Umbilical cord (tissue), 2 donors: Measurements from ENCODE around the gene DOCK6. TPM values are rescaled to one million over a fixed set of nuclear protein-coding genes. Genes with fewer than 3 reads are reported as not detected.

Experiments
- DNase-seq: peaks from one replicate; pipeline ENCODE4 v3.0.0-alpha.2; 2015; ENCODE audit warnings: low spot score
- total RNA-seq: library from RNA; depleted of rRNA; stranded (reverse); fragments of >200 nt; gene quantifications from one replicate; pipeline ENCODE4 v1.2.3, GENCODE V29; 2014; ENCODE audit warnings: low replicate concordance; ENCODE audit not compliant: insufficient read depth

The DOCK6 gene
- total RNA-seq, 1 donor from 2014 or later = 14.2 TPM

DNA sequence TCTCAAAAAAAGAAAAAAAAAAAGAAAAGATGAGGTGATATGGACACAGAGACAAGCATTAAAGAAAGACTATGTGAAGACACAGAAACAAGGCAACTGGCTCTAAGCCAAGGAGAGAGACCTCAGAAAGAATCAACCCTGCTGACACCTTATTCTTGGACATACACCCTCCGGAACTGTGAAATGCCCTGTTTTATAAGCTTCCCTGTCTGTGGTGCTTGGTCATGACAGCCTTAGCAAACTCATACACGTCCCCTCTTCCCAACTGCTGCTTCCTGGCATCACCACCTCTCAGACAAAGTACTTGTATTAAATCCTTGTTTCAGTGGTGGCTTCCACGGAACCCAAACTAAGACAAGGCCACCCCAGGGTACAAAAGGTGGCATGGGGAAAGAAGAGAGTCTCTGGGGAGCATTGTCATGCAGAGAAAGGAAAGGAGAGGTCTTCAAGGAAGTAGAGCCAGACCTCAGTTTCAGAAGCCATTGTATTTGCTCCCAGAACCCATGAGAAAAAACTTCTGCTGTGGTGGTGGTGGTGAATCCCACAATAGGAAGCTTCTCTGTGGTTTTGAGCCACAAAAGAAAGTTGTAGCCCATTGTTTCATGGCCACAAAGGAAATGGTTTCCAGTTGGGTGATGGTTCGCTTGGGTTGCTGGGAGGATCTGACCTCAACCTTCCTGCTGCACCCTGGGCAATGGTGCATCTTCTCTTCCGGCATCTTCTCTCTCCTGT lies 17.3 kb upstream of the DOCK6 start:
- no peak for DNase-seq

DNA sequence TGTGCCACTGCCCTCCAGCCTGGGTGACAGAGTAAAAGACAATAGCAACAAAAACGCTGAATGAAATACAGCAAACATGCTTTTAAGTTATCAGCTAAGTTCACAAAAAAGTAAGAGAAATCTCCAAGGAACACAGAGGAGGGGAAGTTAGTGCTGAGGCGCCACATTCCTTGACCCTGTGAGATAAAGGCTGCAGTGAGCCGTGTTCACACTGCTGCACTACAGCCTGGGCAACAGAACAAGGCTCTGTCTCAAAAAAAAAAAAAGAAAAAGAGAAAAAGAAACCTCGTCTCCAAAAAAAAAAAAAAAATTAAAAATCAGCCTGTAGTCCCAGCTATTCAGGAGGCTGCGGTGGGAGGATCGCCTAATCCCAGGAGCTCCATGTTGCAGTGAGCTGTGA lies 16.3 kb upstream of the DOCK6 start:
- DNase-seq = no peak

DNA sequence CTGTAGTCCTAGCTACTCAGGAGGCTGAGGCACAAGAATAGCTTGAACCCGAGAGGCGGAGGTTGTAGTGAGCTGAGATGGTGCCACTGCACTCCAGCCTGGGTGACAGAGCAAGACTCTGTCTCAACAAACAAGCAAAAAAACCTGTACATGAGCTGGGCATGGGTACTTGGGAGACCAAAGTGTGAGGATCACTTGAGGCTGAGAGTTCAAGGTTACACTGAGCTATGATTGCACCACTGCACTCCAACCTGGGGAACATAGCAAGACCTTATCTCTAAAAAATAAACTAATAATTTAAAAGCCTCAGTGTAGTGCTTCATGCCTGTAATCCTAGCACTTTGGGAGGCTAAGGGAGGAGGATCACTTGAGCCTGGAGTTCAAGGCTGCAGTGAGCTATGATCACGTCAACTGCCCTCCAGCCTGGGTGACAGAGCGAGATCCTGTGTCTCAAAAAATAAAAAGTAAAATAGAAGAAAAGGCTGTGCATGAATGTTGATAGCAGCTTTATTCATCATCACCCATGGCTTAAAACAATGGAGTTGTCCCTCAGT lies 12.3 kb upstream of the DOCK6 start:
- no peak for DNase-seq

DNA sequence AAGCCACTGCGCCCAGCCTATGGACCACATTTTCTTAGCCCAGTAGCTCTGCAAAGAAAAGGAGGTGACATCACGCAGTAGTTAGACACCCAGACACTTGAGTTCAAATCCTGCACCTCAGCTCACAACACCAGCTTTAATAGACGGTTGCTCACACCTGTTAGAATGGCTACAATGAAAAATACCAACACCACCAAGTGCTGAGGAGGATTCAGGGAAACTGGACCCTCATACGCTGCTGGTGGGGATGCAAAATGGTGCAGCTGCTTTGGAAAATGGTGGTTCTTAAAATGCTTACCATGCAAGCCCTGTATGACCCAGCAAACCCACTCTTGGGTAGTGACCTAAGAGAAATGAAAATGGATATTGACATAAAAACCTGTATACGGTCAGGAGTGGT lies 11.7 kb upstream of the DOCK6 start:
- no peak for DNase-seq

DNA sequence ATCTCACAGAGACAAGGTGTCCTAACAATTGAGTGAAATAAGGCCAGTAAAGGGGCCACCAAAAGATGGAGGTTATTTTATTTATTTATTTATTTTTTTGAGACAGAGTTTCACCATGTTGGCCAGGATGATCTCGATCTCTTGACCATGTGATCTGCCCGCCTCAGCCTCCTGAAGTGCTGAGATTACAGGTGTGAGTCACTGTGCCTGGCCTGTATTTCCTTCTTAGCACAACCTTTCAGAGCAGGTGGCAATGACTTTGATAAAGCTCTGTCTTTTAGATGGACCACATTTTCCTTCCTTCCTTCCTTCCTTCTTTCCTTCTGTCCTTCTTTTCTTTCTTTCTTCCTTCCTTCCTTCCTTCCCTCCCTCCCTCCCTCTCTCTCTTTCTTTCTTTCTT lies 11.0 kb upstream of the DOCK6 start:
- DNase-seq = no peak

DNA sequence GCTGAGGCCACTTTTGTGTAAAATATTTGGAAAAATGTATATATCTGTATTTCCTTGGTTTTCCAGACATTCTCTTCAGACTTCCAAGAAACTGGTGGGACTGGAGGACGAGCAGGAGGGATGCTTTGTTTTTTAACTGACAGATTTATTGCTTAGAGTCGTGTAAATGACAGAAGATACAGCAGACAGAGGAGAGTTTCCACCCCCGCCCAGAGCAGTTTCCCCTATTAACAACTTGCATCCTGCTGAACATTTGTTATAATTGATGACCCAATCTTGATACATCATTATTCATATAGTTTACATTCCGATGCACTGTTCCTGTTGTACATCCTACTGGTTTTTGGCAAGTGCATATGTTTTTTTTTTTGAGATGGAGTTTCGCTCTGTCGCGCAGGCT lies 7.1 kb upstream of the DOCK6 start:
- DNase-seq = no peak

DNA sequence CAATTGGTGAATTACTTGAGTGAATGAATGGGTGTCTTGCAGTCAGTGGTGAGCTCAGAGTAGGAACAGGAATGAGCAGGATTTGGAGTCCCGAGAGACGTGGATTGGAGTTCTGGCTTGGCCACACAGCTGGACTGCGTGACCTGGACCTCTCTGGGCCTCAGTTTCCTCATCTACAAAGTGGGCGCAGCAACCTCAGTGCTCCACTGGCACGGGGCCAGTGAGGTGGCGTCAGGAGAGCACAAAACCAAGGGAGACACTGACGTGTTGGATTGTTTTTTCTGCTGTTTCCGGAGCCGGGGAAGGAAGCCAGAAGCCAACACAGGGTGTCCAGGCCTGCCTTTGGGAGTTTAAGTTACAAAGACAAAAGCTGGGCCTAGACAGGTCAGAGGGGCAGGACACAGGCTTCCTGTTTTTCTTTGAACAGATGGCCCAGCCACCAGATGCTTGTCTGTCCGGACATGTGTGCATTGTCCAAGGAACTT lies 6.5 kb upstream of the DOCK6 start:
- peak; percentile 52 for DNase-seq

DNA sequence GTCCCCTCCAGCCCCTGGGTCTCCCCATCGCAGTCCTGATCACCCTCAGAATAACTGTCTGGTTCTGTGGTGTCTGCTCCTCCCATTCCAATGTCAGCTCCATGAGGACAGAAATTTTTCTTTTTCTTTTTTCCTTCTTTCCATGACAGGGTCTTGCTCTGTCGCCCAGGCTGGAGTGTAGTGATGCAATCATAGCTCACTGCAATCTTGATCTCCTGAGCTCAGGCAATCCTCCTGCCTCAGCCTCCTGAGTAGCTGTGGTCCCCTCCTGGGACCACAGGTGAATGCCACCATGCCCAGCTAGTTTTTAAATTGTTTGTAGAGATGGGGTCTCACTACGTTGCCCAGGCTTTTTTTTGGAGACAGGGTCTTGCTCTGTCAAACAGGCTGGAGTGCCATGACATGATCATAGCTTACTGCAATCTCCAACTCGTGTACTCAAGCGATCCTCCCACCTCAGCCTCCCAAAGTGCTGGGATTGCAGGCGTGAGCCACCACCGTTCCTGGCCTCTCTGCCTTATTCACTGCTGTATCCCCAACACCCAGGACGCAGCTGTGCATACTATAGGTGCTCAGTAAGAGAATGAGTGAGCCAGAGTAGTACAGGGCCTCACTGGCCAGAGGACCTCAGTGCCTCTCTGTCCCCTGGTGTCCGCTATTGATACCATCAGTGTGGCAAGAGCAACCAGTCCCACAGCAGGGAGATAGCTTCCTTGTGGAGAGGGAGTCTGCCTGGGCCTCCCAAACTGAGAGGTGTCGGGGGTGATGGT lies 5.2 kb upstream of the DOCK6 start:
- DNase-seq = no peak

DNA sequence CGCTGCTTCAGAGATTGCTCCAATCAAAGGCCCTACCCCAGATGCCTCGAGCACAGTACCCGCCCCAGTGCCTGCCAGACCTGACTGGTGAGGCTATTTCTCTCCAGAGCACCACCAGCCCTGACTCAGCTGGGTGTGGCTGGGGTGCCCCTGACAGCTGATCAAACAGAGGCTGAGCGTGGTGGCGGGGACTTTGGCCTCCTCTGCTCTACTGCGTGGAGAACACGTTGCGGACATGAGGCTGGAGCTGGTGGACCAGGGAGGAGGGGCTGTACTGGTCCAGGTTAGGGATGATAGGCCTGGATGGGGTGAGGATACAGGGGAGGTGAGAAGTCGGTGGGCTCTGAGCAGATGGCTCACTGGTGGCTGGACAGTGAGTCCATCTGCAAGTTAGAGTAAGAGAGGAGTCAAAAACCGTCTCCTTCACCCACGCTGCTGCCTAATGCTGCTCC lies 3.5 kb upstream of the DOCK6 start:
- peak; percentile 60 for DNase-seq

DNA sequence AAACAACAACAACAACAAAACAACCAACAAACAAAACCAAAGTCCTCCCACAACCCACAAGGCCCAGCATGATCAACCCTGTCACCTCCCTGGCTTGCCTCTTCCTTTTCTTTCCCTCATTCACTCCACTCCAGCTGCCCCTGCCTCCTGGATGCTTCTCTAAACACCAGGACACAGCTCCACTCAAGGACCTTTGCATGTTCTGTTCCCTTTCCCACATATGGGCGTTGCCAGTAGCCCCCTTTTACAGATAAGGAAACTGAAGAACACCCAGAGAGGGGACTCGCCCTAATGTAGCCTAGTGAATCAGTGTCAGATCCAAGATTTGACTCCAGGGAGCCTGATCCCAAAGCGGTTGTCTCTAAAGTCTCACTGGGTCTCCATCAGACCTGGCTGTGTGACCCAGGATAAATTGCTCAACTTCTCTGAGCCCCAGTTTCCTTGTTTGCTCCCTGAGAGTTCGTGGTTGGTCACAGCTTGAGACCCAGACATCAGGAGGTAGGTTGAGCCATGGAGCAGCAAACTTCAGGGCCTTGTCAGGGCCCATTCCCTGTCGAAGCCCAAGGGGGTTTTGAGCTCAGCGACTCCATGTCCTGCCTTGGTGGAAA lies 3.0 kb upstream of the DOCK6 start:
- DNase-seq = no peak

DNA sequence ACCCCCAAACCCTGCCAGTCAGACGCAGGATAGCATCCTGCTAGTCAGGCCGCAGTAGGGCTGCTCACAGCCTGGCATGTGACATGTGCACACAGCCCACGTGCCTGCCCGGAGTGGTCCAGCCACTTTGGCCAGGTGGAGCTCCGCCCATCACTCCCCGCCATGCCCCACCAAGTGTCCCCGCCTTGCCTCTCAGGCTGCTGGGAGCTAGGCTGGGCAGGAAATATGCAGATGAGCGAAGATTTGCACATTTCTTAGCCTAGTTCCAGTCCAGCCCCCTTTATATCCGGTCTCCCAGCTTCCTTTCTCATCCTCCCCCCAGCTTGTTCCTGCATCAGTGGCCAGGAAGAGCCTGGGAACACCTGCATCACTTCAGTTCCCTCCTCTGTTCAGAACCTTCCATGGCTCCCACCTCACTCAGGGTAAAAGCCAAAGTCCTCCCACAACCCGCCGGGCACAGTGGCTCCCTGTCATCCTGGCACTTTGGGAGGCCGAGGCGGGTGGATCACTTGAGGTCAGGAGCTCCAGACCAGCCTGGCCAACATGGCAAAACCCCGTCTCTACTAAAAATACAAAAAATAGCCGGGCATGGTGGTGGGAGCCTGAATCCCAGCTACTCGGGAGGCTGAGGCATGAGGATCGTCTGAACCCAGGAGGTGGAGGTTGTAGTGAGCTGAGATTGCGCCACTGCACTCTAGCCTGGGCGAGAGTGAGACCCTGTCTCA lies 2.3 kb upstream of the DOCK6 start:
- no peak for DNase-seq

DNA sequence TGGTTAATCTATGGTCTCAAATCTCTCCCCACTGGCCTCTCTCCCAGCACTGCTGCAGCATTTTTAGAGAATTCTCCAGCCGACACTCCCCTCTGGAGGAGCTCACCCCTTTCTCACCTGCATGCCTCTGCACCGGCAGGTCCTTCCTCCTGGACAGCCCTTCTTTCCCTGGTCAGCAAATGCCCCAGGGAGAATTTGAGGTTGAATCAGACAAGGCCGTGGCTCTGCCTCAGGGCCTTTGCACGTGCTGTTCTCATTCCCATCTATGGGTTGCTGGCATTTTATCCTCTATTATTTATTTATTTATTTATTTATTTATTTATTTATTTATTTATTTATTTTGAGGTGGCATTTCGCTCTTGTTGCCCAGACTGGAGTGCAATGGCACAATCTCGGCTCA lies 1.4 kb upstream of the DOCK6 start:
- DNase-seq = no peak

DNA sequence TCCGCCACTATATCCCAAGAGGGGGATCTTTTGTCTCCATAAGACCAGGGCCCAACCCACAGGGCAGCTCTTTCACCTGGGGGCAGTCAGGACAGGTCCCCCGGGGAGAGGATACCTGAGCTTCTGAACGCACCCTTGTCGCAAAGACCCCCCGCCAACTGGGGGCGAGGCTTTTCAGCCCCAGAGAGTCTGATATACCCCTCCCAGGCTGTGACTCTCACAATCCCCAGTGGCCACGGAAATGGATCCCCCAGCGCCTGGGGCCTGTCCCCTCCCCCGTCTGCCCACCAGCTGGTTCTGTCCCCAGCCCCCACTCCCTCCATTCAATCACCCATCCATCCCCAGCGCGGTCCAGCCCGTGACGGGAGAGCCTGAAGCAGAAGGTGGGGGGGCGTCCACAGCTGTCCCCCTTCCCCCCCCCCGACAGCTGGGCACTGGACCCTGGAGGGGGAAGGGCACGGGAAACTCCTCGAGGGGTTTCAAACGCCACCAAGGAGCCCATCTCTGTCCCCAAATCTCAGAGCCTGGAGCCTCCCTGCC lies 823 bp downstream of the DOCK6 start:
- DNase-seq = no peak

DNA sequence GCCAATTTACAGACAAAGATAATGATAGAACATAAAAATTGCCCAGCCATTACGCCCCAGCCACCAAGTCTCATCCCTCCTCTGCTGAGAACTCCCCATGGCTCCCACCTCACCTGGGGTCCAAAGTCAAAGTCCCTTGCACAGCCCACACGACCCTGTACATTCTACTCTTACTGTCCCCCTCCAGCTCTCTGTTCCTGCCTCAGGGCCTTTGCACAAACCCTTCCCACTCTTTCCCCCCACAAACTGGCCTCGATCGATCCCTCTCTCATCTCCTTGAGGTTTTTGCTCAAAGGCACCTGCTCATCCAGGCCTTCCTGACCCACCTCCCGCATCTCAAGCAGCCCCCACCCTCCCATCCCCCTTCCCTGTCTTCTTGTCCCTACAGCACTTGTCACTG lies 1.3 kb downstream of the DOCK6 start:
- DNase-seq = no peak

DNA sequence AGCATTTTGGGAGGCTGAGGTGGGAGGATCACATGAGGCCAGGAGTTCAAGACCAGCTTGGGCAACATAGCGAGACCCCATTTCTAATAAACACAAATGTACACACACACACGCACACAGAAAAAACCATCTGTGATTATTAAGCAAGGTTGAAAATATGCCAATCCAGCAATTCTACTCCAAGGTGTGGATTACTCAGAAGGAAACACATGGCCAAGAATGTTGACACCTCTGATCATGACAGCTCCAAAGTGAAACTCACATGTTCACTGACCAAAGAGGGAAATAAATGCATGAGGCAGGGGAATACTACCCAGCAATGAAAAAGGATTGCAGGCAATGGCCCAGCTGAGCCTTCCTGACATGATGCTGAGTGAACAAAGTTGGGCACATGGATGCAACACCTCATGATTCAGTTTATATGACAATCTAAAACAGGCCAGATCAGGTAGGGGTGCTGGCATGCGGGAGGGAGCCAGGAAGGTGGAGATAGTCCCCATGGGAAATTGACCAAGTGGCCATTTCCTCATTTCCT lies 4.4 kb downstream of the DOCK6 start:
- DNase-seq = no peak

DNA sequence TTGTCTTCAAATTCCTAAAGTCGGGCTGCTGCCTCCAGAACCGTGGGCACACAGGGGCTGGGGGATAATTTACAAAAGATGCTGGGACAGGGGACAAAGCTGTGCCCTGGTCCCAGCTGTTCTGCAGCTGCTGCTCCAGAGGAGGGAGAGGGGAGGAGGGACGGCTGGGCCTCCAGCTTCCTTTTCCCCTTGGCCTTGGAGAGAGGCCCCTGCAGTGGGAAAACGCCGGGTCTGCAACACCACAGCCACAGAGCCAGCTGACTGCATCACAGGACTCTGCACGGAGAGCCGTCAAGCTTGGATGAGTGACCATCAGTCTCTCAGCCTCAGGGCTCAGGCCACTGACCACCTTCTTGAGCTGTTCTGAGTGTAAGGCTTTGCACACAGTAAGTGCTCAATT lies 6.1 kb downstream of the DOCK6 start:
- peak; percentile 83 for DNase-seq

DNA sequence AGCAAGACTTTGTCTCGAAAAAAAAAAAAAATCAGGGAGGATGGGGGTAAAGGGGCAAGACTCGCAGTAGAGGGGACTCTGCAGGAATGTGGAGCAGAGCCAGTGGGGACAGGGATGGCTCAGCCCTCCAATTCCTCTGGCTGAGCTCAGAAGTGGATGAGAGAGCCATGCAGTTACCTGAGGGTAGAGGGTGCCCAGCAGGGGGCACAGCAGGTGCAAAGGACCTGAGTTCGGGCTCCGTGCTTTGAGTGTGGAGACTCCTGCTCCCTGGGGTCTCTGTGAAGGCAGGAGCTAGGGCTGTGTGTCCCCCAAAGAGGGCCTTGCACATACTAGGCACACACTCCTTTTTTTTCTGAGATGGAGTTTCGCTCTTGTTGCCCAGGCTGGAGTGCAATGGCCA lies 7.7 kb downstream of the DOCK6 start:
- no peak for DNase-seq

DNA sequence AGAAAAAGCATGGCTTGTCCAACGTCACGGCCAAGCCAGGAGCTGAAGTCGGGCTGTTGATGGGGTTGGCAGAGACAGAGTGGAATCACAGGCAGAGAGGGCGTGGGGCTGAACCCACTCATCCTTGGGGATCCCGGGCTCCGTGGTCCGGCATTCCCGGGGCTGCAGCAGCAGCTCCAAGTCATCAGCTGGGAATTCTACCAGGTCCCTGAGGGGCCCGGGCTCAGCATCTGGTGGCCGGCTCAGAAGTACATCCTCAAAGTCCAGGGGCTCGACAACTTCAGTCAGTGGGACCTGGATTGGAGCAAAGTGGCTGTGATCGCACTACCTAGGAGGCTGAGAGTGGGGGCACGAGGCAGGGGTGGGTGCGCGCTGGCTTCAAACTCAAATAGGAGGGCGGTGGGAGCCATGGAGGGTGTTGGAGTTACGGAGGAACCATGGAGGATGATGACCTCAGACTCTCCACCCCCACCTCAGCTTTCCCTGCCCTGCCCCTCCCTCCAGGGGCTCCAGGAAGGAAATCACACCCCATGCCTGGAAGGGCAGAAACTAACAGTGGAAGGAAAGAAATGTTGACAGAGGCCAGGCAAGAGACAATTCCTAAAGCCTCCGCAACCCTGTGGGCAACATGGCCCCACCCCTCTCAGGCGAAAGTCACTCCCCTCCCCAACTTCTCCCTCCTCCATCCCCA lies 9.5 kb downstream of the DOCK6 start:
- DNase-seq = no peak

DNA sequence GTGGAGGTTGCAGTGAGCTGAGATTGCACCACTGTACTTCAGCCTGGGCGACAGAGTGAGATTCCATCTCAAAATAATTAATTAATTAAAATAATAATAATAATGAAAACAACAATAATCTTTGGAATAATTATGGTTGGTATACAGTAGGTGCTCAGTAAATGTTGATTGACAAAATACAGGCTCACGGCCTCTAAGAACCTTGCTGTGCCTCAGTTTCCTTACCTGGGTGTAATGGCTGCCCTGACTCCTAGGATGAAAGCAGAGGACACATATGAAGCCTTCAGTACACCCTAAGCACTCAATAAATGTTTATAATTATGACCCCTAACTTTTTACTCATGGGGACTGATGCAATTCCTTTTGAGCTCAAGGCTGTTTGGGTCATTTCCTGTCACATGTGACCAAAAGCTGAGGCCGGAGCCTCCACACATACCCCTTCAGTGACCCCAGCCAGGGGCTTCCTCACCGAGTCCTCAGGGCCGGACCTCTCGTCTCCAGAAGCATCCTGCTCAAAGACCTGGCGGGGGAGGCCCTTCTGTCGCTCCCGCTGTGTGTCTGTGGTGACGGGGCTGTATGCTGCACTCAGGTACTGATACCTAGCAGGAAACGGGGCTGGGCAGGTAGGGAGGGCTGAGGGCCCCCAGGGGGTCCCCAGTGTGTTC lies 10.5 kb downstream of the DOCK6 start:
- DNase-seq = no peak

DNA sequence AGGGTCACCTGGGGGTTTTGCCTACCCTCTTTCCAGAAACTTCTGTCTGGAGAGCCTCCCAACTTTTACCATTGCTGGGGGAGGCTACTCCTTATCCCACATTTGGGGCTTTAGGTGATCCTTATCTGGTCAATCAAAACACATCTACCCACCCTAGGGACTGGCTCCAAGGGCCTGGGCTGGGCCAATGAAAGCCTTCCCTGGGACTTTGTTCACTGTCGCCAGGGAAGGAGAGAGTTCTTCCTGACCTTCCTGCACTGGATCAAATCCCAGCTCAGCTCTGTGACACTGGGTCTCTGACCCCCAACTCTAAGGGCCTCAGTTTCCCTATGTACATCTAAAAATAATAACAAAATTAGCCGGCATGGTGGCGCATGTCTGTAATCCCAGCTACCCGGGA lies 11.1 kb downstream of the DOCK6 start:
- DNase-seq = no peak
